SK-N-MC (cell line): Measurements from ENCODE around the gene MAML2.

Experiments
- EZH2 ChIP-seq: fragments of 200-600 bp; sonication (generic); IDR thresholded peaks from one replicate; pipeline ENCODE4 v1.6.1; 2017; ENCODE audit warnings: antibody characterized with exemption
- POLR2AphosphoS5 ChIP-seq: IDR thresholded peaks from 2 replicates; pipeline ENCODE4 v1.6.1; 2012; ENCODE audit warnings: mild to moderate bottlenecking, low read depth, low read length, borderline replicate concordance

DNA sequence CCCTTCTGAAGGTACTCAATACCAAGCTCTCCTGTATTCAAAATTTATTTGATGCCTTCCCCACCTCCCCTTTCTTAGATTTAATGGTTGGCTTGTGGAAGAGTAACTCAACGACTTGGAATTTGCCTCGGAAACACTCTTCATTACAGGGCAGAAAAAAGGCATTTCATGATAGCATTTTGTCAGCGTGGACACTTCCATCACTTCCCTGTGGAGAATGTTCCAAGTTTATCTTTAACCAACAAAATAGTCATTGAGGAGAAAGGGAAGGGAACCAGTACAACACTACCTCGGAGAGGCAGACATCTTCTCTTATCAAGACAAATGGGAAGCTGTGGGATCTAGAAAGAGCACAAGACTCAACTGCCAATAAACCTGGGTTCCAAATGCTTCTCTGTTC is 241.8 kb downstream of the MAML2 start:
- TF ChIP-seq POLR2AphosphoS5 (no peak), EZH2 (no peak)
